Osteoblast (primary cell): Measurements from ENCODE around the gene TBPL2. TPM values are rescaled to one million over a fixed set of nuclear protein-coding genes. Genes with fewer than 3 reads are reported as not detected.
A peak's percentile ranks its signal among the peaks of the same experiment; 100 is the strongest.
"Not testable (repeated sequence)": the region's sequence is repeated elsewhere in the genome, so short reads cannot be mapped to it uniquely, and the experiment has no call there.

Experiments
- DNase-seq: peaks from one replicate; pipeline ENCODE4 v3.0.0; 2011; ENCODE audit warnings: low spot score, mixed read lengths; ENCODE audit not compliant: insufficient read length; ENCODE audit errors: missing footprints
- H2AFZ ChIP-seq: 2 replicates; pipeline ENCODE4 v1.6.0; 2011; ENCODE audit warnings: mild to moderate bottlenecking, low read length
- H3K27ac ChIP-seq: 2 replicates; pipeline ENCODE4 v1.5.1; 2011; ENCODE audit warnings: mild to moderate bottlenecking, low read depth, low read length, moderate library complexity
- H3K27me3 ChIP-seq: 2 replicates; pipeline ENCODE4 v1.6.0; 2012; ENCODE audit warnings: mild to moderate bottlenecking, control low read depth, inconsistent platforms, low read length, moderate library complexity; ENCODE audit not compliant: insufficient read depth
- H3K36me3 ChIP-seq: 2 replicates; pipeline ENCODE4 v1.5.1; 2011; ENCODE audit warnings: mild to moderate bottlenecking, low read length, control low read depth, moderate library complexity; ENCODE audit not compliant: insufficient read depth
- H3K4me1 ChIP-seq: 2 replicates; pipeline ENCODE4 v1.5.1; 2011; ENCODE audit warnings: mild to moderate bottlenecking, low read length, control low read depth, moderate library complexity; ENCODE audit not compliant: insufficient read depth
- H3K4me2 ChIP-seq: 2 replicates; pipeline ENCODE4 v1.6.0; 2011; ENCODE audit warnings: mild to moderate bottlenecking, low read length; ENCODE audit not compliant: insufficient read depth
- H3K4me3 ChIP-seq: fragments of 200-600 bp; sonication (generic); 3 replicates; pipeline ENCODE4 v1.5.1; 2012; ENCODE audit warnings: mild to moderate bottlenecking, low read length, inconsistent platforms; ENCODE audit not compliant: insufficient read depth
- H3K79me2 ChIP-seq: 2 replicates; pipeline ENCODE4 v1.6.0; 2012; ENCODE audit warnings: mild to moderate bottlenecking, low read length, control low read depth, inconsistent platforms; ENCODE audit not compliant: insufficient read depth
- H3K9me3 ChIP-seq: 2 replicates; pipeline ENCODE4 v1.5.1; 2011; ENCODE audit warnings: low read depth, low read length, control low read depth
- H4K20me1 ChIP-seq: 2 replicates; pipeline ENCODE4 v1.6.0; 2012; ENCODE audit warnings: mild to moderate bottlenecking, low read length, control low read depth; ENCODE audit not compliant: insufficient read depth
- CTCF ChIP-seq: IDR thresholded peaks from 2 replicates; pipeline ENCODE4 v1.5.1; 2011; ENCODE audit warnings: mild to moderate bottlenecking, low read depth, low read length, moderate library complexity; ENCODE audit errors: extremely low read depth
- total RNA-seq: library from RNA; depleted of rRNA; stranded (reverse); fragments of >200 nt; gene quantifications from 2 replicates; pipeline ENCODE4 v1.2.3, GENCODE V29; 2012

Gene TBPL2
- total RNA-seq, 1 donor: not detected

GRCh38 chr14:55477680-55478079, 37.3 kb upstream of the TBPL2 start:
- Histone ChIP-seq H4K20me1 (no peaks in the 10 kb centered on the region), H2AFZ (no peak overlapping the region), H3K27me3 (no peaks in the 10 kb centered on the region), H3K36me3 (no peaks in the 10 kb centered on the region), H3K27ac (no peak overlapping the region), H3K4me1 (no peaks in the 10 kb centered on the region), H3K4me3 (no peak overlapping the region), H3K9me3 (no peaks in the 10 kb centered on the region), H3K79me2 (no peaks in the 10 kb centered on the region), H3K4me2 (no peak overlapping the region)
- DNase-seq: no peak
- TF ChIP-seq CTCF: no peak

GRCh38 chr14:55476448-55476847, 36.0 kb upstream of the TBPL2 start:
- not testable (repeated sequence) for H3K79me2 ChIP-seq, H3K27ac ChIP-seq, H4K20me1 ChIP-seq, H3K4me1 ChIP-seq, H3K9me3 ChIP-seq, H2AFZ ChIP-seq, H3K4me2 ChIP-seq, H3K36me3 ChIP-seq, DNase-seq, H3K4me3 ChIP-seq, H3K27me3 ChIP-seq

GRCh38 chr14:55473786-55474185, 33.4 kb upstream of the TBPL2 start:
- DNase-seq: no peak
- Histone ChIP-seq H3K4me3 (no peak overlapping the region), H3K79me2 (no peaks in the 10 kb centered on the region), H3K27me3 (no peaks in the 10 kb centered on the region), H3K27ac (no peak overlapping the region), H3K9me3 (no peaks in the 10 kb centered on the region), H2AFZ (no peak overlapping the region), H3K4me1 (no peaks in the 10 kb centered on the region), H4K20me1 (no peaks in the 10 kb centered on the region), H3K4me2 (no peak overlapping the region), H3K36me3 (no peaks in the 10 kb centered on the region)
- TF ChIP-seq CTCF: no peak

- H3K27me3 ChIP-seq: no peaks in the 10 kb centered on the region
- H3K4me2 ChIP-seq: no peak overlapping the region
- TF ChIP-seq CTCF: no peak
- no peaks in the 10 kb centered on the region for H3K4me1 ChIP-seq
- no peaks in the 10 kb centered on the region for H4K20me1 ChIP-seq
- no peaks in the 10 kb centered on the region for H3K36me3 ChIP-seq
- H3K4me3 ChIP-seq: no peak overlapping the region
- H3K79me2 ChIP-seq: no peaks in the 10 kb centered on the region
- H3K27ac ChIP-seq: no peak overlapping the region
- H2AFZ ChIP-seq: peak overlapping the region; percentile 61
- peaks cover 4% of the 10 kb centered on the region for H3K9me3 ChIP-seq
- DNase-seq: no peak
Observed at GRCh38 chr14:55470025-55470424, 29.6 kb upstream of the TBPL2 start.
